Sigmoid colon (tissue), 4 donors: ENCODE measurements around the gene FMN2.

Experiments
- CTCF ChIP-seq, 4 experiments: fragments of 450-650 bp in 3 of 4; fragments of 200-600 bp in 1 of 4; IDR thresholded peaks; one replicate each; pipeline ENCODE4 v1.5.1; 2016 to 2019; ENCODE audit warnings: antibody characterized with exemption in 4 of 4, mild to moderate bottlenecking in 3 of 4, moderate library complexity in 2 of 4
- POLR2AphosphoS5 ChIP-seq, 4 donors: sonication (generic); formaldehyde crosslinking; IDR thresholded peaks; one replicate each; pipeline ENCODE4 v1.6.1; 2017; ENCODE audit warnings: antibody characterized with exemption in 4 of 4

DNA sequence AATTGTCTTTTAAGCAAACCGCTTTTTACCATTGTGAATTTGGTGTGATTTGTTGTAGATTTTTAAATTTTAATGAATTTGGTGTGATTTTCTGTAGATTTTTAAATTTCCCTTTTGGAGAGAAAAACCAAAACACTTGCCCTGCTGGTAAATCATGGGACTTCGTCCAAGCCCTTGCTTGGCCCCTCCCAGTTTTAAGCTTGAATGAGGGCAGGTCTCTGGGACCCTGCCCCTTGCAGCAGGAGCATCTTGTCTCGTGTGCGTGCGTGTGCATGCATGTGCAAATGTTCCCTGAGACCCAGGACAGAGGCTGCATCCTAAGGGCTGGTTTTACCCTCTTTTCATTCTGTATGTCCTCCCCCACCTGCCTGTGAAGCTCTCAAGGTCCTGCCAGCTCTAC, 271.6 kb downstream of the FMN2 start:
- no peak for TF ChIP-seq POLR2AphosphoS5 (IDR thresholded peaks at IDR 0.05)
- no peak for TF ChIP-seq CTCF (IDR thresholded peaks at IDR 0.05)
